Stimulated activated CD8-positive, alpha-beta memory T cell treated with anti-CD3 and anti-CD28 coated beads, Interleukin-15, amount 100 ng/mL, for 1 hour (primary cell): ENCODE results near the gene B4GALT6.
"Not testable (repeated sequence)": the region's sequence is repeated elsewhere in the genome, so short reads cannot be mapped to it uniquely, and the experiment has no call there.

Experiments
- DNase-seq: peaks from one replicate; pipeline ENCODE4 v3.0.0-alpha.2; 2020; ENCODE audit warnings: low read depth

The B4GALT6 gene, protein sequence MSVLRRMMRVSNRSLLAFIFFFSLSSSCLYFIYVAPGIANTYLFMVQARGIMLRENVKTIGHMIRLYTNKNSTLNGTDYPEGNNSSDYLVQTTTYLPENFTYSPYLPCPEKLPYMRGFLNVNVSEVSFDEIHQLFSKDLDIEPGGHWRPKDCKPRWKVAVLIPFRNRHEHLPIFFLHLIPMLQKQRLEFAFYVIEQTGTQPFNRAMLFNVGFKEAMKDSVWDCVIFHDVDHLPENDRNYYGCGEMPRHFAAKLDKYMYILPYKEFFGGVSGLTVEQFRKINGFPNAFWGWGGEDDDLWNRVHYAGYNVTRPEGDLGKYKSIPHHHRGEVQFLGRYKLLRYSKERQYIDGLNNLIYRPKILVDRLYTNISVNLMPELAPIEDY

DNA sequence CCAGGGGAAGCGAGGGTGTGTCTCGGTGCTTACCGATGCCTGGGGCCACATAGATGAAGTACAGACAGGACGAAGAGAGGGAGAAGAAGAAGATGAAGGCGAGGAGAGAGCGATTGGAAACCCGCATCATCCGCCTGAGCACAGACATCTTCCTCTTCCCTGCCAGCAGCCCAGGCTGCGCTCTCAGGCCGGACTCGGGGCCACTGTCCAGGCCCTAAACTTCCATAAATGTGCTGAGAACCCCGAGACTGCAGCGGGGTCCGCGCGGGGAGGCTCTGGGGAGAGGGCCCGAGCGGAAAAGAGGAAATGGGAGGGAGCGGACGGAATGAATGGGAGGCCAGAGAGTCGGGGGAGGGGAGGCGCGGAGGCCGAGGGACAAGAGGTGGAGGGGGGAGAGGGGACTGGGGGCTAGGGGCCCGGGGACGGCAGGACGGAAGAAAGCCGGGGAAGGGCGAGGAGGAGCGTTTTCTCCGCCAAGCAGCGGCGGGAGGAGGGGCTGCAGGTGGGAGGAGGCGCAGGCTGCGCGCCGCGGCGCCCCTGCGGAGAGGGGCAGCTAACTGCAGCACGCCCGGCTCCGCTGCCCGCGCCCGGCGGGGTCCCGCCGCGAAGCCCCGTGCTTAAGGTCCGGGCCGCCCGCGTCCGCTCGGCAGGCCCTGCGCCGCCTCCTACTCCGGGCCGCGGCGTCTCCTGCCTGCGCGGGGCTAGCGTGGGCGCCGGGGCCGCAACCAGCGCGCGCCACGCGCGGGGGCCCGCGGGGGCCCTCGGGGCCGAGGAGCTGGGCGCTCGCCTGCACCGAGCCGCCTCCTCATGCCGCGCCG, at the start of gene B4GALT6:
TSS of gene B4GALT6 (minus strand) at position 303 of the 818 bp plus-strand sequence. CDS start at position 148, 155 bp downstream.
- no peak for DNase-seq

DNA sequence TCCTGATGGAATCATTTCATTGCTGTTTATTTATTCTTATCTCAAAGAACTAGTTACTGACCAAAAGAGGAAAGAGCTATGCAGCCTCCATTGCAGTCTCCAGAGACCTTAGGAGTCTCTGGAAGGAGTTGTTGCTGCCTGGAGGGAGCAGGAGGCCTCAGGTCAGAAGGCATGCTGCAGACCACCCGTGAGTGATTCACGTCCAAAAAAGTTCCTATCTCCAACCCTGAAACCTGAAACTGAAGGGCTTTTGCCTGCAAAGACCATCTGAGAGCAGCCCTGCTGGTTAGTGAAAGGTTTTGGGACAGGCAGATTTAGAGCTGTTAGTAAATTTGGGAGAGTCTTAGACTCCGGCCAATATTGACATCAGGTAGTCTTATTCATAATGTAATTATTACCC, 47.2 kb upstream of the B4GALT6 start:
- no peak for DNase-seq

DNA sequence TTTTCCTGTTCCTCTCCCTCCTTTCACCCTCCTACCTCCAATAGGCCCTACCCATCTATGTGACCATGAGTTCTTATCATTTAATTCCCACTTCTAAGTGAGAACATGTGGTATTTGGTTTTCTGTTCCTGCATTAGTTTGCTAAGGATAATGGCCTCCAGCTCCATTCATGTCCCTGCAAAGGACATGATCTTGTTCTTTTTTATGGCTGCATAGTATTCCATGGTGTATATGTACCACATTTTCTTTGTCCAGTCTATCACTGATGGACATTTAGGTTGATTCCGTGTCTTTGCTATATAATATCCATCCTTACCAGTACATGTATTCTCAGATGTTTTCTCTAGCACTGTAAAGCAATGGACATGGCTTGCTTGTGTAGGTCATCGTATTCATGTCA, 44.8 kb upstream of the B4GALT6 start:
- not testable (repeated sequence) for DNase-seq

DNA sequence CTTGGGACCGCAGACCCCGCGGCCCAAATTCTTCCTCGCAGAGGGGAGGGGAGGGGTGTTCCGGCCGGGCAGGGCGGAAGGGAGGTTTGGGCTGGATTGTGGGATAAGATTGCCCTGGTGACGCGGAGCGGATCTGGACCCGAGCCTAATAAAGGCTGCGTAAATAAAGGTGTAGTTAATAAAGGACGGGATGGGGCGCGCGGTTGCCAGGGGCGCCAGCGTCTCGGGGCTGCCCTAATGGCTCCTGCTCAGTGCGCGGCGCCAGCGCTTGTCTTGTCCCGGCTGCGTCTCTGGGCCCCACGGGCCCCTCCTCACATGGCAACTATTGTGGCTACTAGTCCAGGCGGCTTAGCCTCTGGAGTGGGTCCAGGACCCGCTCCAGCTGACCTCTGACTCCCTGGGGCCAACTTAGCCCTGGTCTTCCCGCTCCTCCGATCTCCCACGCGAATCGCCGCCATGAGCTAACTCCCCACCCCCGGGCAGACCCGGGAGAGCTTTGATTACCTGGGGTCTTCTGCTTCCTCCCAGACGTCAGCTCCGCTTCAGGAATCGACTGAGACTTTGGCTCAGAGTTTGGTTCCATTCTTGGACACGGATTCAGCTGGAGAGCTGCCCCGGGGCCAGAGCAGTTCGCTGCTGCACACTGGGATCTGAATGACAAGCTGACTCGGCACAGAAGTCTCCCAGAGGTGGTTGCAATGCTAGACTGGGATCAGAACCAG, 39.8 kb upstream of the B4GALT6 start:
- no peak for DNase-seq

DNA sequence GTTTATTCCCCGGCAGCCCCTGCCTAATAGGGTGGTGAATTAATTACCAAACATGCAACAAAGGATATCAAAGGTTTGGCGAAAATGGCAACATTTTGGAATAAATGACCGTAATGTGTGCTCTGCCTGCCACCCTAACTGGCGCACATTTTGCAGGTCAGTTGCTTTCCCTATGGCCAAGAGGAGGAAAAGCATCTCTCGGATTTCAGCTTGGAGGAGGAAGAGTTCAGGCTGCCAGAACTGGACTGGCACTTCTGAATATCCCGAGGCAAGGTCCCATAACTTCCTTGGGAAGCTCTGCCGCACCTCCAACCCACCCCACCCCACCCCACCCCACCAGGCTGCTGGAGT, 39.2 kb upstream of the B4GALT6 start:
- no peak for DNase-seq

DNA sequence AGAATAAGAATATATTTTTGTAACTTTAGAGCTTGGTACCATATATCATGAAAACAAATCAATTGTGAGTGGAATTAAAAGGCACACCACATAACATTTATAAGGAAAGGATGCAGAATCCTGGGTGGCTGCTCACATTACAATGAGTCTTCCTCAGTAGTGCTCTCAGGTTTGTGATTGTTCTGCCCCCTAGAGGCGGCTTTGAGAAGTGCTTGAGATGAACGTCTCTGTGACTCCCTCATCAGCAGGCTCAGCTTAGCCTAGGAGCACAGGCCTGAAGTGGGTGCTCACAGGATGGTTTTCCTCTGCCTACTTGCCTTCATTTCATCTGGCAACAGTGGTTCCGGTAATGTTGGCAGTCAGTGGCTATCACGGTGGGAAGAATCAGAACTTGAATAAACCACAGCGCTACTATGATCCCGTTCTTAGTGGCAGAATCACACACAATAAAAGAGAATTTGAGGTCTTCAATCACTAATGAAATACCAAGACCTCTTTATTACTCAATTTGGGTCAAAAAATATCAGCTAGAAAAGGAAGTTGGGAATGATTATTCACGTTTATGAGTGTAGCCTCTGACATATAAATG, 38.1 kb upstream of the B4GALT6 start:
- DNase-seq, result peak; percentile 45

DNA sequence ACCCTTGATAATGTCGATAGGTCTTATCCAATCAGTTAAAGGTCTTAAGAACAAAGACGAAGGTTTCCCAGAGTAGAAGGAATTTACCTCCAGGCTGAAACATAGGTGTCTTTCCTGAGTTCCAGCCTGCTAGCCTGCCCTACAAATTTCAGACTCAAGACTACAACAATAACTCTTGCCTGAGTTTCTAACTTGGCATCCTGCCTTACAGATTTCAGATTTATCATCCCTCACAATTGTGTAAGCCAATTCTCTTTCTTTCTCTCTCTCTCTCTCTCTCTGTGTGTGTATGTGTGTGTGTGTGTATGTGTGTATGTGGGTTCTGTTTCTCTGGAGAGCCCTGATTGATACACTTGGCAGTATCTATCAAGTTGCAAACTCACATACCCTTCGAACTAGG, 37.2 kb upstream of the B4GALT6 start:
- DNase-seq, result no peak

DNA sequence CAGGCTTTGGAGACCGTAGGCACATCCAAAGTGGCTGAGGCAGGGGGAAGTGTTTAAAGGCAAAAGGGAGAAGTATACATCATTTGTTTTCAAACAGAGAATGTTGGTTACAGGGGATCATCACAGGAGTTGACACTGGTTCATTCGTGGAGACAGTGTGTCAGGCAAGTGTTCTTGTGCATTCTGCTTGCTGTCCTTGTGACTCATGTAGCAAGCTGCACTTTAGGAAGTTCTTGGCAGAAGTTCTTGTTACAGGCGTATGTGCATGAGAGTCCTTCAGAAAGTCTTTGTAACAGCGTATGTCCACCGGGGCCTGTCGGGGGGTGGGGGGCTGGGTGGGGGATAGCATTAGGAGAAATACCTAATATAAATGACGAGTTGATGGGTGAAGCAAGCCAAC, 36.5 kb upstream of the B4GALT6 start:
- no peak for DNase-seq

DNA sequence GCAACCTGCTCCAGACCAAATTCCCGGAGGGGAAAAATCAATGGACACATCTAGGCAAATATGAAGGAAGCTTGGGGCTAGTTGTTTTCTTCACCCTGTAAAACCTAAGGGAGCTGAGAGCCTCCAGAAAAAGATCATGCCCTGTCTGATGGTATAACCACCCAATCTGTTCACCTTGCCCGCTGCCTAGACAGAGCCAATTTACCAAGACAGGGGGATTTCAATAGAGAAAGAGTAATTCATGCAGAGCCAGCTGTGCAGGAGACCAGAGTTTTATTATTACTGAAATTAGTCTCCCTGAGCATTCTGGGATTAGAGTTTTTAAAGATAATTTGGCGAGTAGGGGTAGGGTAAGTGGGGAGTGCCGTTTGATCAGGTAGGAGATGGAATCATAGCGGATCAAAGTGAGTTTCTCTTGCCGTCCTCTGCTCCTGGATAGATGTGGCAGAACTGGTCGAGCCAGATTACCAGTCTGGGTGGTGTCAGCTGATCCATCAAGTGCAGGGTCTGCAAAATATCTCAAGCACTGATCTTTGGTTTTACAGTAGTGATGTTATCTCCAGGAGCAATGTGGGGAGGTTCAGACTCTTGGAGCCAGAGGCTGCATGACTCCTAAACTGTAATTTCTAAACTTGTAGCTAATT, 35.1 kb upstream of the B4GALT6 start:
- DNase-seq, result no peak

DNA sequence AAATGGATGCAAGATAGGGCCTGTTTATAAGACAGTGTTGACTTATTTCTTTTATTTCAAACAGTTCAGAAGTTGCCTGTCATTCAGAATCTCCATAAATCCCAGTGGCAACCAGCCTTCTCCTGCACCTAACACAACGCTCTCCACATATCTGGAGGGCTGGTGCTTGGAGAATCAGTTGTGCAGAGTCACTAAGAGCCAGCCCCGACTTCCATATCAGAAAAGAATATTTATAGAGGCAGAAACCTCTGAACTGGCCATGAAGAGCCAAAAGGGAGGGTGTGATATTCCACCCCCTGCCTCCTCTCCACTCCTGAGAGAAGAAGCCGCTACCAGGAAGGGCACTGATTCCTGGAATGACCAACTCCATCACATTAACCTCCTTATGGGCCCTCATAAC, 34.0 kb upstream of the B4GALT6 start:
- DNase-seq, result no peak

DNA sequence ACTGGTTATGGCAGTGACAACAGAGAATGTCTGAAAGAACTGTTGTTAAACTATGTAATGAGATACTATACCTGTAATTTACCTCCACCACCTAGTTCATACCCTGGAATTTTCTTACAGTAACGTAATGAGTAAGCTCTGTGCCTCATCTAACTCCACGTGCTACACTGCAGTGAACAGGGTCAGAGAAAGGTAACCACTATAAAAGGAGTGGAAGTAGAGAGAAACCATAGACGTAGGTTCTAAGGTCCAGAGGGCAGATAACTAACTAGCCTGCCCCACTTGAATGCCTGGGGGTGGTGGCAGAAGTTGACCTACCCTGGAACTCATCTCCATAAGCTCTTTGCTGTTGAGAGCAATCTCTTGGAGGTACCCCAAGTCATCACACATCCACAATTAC, 32.0 kb upstream of the B4GALT6 start:
- no peak for DNase-seq

DNA sequence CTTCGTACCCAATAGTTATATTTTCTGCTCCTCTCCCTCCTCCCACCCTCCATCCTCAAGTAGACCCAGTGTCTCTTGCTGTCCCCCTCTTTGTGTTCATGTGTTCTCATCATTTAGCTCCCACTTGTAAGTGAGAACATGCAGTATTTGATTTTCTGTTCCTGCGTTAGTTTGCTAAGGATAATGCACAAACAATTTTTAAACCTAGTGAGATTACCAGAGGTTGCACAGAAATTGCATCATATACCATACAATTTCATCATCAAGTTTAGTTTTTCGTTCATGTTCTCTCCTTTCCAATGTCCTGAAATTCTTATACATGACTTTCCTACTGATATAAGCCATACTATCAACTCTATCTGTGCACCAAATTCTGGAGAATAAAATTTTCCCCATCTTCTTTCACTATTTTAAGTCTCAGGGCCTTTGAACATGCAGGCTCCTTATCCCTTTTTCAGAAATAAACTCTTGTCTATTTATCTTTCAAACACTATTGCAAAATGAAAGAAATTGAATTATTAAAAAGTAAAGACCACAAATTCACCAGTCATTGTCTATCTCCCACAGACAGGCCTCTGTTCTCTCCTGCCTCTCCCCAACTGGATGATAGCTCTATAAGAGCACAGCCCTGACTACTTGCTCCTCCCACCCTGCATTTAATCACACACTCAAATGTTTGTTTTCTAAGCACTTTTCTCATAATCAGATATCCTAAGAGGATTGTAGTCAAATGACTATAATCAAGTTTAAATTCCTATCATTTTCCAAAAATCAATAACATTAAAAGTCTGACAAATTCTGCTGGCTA, 27.2 kb upstream of the B4GALT6 start:
- DNase-seq, result no peak

DNA sequence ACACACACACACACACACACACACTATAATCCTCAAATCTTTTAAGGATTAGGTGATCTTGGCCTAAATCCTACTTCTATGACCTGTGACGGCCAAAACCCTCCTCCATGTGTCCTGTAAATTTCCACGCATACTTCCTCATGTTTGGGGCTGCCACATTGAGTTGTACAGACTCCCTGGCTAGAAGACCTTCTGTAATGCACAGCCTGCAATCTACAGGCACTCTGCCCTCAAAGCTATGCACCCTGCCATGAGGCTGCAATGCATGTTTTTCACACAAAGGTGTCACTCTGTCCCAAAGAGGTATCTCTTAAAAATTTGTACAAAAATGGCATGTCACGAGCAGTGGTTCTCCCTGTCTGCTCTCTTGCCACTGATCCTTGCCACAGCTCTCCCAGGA, 26.4 kb upstream of the B4GALT6 start:
- no peak for DNase-seq

DNA sequence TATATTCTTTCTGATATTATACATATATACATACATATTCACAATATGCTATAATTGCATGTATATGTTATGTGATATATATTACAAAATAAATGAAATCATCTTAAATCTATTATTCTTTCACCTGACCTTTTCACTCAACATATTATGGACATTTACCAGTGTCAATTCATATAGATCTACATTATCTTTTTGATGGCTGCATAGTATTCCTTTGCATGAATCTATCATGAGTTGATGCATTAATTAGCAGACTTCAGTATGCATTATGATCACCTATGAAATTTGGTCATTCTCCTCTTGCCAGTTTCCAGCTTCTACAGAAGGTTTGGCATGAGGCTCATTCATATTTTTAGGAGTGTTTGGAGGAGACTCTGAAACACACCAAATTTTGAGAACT, 23.4 kb upstream of the B4GALT6 start:
- no peak for DNase-seq

DNA sequence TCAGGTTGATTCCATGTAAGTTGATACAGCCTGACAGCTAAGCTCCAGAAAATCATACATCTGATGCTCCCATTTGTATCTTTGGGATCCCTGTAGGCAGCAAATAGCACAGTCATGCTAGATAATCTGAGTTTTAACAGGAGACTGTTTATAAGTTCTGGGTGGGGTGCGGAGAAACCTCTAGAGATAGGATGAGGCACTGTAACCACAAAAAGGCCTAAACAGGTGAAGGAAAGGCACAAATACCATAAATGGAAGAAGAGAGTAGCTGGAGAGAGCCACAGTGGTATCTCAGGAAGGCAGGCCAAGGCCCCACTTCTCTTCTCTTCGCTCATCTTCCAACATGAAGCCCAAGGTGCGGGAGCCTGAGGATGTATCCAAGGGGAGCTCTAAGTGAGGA, 18.1 kb upstream of the B4GALT6 start:
- DNase-seq, result no peak

DNA sequence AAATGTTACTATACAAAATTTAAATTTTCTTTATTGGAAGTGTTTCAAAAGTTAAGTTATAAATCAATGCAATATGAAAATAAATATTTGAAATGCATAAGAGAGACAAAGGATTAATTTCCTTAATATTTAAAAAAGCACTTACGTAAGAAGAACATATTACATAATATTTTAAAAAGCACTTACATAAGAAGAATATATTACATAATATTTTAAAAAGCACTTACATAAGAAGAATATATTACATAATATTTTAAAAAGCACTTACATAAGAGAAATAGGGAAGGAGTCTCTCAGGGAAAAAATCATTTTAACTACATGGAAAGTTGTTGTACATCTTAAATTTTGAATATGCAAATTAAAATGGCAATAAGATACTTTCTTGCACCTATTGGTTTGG, 17.4 kb upstream of the B4GALT6 start:
- no peak for DNase-seq

DNA sequence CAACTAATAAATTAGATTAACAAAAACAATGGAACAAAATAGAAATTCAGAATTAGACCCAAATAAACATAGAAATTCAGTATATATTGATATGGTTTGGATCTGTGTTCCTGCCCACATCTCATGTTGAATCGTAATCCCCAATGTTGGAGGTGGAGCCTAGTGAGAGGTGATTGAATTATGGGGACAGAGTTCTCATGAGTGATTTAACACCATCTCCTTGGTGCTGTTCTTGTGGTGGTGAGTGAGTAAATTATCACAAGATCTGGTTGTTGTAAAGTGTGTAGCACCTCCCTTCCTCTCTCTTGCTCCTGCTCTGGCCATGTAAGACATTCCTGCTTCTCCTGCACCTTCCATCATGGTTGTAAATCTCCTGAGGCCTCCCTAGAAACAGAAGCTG, 16.6 kb upstream of the B4GALT6 start:
- no peak for DNase-seq

DNA sequence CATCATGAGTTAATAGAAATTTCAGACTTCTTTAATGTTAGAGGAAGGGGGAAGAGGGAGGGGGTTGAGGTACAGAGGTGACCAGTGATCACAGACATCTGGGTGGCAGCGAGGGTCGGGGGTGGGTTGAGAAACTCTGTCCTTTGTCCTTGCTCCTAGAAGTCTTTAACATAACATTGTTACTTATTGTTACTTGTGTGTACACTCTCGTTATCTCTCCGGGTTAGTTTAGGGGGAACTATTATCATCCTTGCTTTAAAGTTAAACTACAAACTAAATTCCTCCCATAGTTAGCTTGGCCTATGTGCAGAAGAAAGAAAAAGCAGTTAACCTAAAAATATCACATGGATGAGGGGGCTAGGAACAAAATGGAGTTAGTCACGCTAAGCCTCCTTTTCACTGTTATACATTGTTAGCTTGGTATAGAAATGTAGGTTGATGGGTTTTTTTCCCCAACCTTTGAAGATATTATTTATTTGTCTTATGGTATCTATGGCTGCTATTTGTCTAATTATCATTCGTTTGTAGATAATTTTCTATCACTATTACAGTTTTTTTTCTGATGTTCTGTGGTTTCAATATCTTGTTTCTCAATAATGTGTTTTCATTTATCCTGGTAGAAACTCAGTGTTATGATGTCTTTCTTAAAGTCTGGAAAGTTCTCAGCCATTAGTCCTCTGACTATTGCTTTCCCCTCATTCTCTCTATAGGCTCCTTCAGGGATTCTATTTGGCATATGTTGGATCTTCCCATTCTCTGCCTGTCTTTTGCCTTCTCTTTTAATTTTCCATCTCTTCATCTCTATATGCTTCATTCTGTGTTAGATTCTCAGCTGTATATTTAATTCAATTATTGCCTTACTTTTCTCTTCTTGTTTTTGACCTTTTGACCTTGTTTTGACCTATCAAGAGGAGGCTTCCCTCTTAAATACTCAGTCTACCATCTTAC, 13.2 kb upstream of the B4GALT6 start:
- no peak for DNase-seq

DNA sequence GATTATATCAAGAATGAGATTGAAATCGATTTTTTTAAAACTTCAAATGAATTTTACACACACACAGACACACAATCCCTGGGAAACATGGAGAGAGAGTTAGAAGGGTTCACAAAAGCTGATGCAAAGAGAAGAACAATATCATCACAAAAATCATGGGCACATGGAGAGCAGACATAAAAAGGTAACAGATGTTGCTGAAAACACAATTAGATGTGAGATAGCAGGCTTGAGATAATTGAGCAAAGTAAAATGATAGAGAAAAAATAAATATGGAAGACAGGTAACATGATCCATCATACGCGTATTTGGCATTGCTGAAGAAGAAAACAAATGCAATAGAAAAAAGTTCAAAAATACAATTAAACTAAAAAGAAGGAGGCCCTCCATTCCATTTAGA, 11.6 kb upstream of the B4GALT6 start:
- no peak for DNase-seq

DNA sequence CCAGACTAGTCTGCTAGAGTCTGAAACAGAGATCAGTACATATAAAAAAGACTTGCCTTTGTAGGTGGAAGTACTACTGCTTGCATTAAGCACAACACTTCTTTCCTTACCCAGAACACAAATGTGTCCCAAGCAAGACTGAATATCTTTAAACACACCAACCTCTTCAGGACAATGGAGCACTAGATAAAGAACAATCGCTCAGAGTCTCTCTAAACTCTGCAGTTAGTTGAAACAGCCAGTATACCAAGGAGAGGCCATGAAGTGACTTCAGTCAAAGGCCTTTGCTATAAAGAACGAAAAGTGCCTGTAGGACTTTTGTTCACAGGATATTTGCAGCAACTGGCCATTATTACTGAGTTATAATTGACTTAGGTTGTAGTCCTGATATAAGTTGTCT, 9.9 kb upstream of the B4GALT6 start:
- DNase-seq, result no peak
